LHCN-M2 (cell line): ENCODE results near the gene KCNT2. TPM values are rescaled to one million over a fixed set of nuclear protein-coding genes. Genes with fewer than 3 reads are reported as not detected.
A peak's percentile ranks its signal among the peaks of the same experiment; 100 is the strongest.
"Not testable (repeated sequence)": the region's sequence is repeated elsewhere in the genome, so short reads cannot be mapped to it uniquely, and the experiment has no call there.

Source experiments
- DNase-seq: peaks from one replicate; pipeline ENCODE4 v3.0.0-alpha.2; 2012; ENCODE audit warnings: low read depth
- total RNA-seq: library from RNA; depleted of rRNA; stranded (reverse); fragments of >200 nt; gene quantifications from 2 replicates; pipeline ENCODE4 v1.2.3, GENCODE V29; 2014

Gene KCNT2
- total RNA-seq, 1 experiment from 2014 or later = 0.92 TPM

DNA sequence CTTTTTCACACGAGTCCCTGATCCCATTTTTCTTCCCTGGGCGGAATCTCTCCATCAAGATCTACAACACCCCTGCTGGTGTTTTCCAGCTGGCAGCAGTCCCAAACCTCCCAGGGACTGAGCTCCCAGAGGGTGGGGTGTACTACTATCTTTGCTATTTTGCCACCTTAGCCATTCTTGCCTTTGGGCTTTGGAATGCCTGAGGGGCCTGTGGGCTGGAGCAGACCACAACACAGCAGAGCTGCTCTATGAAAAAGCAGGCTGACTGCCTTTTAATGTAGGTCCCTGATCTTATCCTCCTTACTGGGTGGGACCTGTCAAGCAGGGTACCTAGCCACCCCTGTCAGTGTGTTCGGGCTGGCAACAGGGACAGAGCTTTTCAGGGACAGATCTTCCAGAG lies 91.9 kb downstream of the KCNT2 start:
- no peak for DNase-seq

- DNase-seq = no peak
These were observed 92.3 kb downstream of the KCNT2 start for GRCh38 chr1:196515904-196516303.

DNA sequence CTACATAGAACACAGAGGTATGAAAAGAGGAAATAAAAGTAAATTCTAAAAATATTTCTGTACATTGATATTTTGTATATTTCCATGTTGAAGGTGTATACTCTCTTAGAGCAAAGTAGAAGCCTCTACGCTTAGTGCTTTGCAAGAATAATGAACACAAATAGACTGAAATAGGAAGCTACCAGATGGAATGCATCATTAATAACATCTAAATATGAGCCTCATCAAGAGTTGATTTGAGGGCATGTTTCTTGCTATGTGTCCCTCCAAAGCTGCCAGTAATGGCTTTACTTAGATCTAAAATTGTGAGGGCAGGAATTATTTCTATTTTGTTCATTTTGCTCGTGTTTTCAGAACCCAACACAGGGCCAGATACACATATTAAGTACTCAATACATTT lies 94.4 kb downstream of the KCNT2 start:
- no peak for DNase-seq

DNA sequence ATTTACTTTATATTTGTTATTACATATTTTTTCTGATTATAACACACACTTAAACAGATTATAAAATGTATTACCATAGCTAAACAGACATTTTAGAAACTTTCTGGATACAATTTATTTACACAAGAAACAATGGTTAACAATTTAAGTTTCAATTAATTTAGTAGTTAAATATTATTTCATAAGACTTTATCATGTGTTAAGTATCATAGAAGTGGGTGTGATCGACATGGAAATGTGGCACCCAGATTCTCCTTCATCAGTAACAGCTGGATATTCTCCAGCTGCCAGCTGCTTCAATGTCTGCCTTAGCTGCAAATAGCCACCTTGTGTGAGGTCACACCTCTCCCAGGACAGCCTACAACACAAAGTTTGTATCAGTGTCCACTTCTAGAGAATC lies 97.8 kb downstream of the KCNT2 start:
- no peak for DNase-seq

DNA sequence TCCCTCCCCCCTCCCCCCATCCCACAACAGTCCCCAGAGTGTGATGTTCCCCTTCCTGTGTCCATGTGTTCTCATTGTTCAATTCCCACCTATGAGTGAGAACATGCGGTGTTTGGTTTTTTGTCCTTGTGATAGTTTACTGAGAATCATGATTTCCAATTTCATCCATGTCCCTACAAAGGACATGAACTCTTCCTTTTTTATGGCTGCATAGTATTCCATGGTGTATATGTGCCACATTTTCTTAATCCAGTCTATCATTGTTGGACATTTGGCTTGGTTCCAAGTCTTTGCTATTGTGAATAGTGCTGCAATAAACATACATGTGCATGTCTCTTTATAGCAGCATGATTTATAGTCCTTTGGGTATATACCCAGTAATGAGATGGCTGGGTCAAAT lies 104.0 kb downstream of the KCNT2 start:
- DNase-seq = not testable (repeated sequence)

GRCh38 chr1:196502437-196502836 lies 105.8 kb downstream of the KCNT2 start:
- DNase-seq = no peak

- no peak for DNase-seq
These were observed 106.3 kb downstream of the KCNT2 start for GRCh38 chr1:196501760-196502428.

- no peak for DNase-seq
These were observed 110.4 kb downstream of the KCNT2 start for GRCh38 chr1:196497817-196498216.

DNA sequence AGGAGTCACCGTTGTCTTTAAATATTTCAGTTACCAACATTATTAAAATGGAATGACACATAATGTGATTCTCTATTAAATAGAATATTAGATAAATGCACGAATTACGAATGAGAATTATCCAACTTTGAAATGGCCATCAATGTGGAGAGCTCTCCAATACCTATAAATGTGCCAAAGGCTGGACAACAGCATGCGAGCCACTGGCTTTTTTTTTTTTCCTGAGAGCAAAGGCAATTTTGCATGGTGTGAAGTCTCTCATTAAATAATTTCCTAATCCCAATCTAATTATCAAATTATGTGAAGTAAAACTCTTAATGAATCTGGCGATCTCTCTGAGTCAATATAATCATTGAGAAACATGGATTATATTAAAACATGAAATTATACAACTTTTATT lies 113.5 kb downstream of the KCNT2 start:
- no peak for DNase-seq

- DNase-seq = no peak
These were observed 114.4 kb downstream of the KCNT2 start for GRCh38 chr1:196493881-196494280.

GRCh38 chr1:196488579-196488978 lies 119.7 kb downstream of the KCNT2 start:
- DNase-seq = no peak

- DNase-seq = no peak
These were observed 121.9 kb downstream of the KCNT2 start for GRCh38 chr1:196486346-196486745.

DNA sequence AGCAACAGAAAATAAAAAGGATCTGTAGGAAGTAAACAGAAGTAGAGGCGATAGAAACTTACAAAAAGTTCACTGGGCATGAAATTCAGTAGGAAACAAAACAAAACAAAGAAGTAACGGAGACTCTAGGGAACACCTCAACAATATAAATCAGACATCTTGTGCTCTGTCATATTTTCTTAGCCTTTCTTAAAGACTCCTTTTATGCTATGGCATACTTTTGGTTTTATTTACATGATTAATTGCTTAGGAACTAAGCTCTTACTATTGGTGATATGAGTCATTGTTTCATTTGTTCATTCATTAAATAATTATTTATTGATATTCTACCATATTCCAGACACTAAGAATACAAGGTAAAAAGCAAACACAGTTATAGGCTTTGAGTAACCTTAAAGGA lies 126.6 kb downstream of the KCNT2 start:
- no peak for DNase-seq

- peak; percentile 13 for DNase-seq
These were observed 131.0 kb downstream of the KCNT2 start for GRCh38 chr1:196477262-196477661.

- peak; percentile 13 for DNase-seq
These were observed 140.9 kb downstream of the KCNT2 start for GRCh38 chr1:196467230-196467925.

DNA sequence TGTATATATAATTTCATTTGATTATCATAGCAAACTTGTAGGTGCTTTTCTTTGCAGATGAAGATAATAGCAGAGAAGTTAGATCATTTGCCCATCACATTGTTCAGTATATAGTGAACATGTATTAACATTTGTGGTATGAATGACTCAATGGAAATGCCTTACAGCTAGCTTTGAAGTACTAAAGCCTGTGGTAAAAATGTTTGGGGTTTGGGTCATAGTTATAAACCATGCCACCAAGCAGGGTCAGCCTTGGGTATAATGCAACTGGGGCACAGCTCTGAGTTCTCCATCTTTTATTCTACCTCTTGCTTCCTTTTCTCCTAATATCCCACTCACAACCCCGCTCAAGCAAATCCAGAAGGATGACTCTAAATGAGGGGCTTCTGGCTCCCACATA lies 141.6 kb downstream of the KCNT2 start:
- DNase-seq = peak; percentile 84

DNA sequence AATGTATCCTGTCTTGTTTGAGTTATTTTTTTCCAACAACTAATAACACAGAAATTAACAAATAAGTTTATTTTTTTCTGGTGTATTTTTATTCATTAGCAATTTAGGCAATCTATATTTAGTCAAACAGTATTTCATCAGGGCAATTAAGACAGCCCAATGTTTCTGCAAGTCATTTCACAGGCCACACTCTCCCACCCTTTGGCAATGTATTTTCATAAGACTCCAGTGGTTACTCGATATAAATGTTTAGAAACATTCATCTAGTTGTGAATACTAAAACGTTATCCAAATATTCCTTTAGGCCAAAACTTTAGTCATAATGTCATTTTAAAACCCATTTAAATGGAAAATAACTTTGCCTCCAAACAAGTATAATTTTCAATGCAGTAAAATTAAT lies 142.1 kb downstream of the KCNT2 start:
- DNase-seq = peak; percentile 5

DNA sequence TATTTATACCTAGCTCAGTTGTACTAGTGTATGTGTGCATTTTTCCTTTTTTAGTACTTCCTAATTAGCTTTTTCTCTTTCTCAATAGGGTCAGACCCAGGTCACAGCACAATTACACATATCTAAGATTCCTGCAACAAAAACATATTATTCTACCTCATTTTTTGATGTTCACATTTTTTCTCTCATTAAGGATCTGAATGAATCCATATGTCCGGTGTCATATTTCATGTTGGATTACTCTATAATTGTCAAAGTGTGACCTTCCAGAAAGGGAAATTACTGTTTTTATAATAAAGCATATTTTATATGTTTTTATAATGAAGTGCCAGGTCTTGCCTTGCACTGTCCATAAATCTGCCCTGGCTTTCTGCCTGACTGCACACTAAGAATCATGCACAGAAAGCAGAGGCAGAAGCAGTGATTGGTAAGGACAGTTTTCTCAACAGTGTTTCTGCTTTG lies 143.7 kb downstream of the KCNT2 start:
- no peak for DNase-seq

DNA sequence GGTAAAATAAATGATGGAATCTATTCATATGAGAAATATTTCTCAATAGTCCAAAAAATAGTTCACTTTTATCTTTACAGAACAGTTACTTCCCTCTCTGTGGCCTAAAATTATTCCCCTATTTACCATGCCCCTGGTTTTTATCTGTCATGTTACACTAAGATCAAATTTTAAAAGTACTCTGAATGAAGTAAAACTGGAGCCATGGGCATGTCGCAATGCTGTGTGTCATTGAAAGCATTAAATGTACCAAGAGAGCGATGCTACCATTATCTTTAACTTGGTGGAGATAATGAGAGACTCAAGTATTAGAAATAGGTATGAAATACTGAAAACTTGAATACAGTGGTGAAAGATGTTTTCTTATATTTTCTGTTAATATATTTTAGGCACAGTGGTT lies 146.2 kb downstream of the KCNT2 start:
- peak; percentile 24 for DNase-seq

DNA sequence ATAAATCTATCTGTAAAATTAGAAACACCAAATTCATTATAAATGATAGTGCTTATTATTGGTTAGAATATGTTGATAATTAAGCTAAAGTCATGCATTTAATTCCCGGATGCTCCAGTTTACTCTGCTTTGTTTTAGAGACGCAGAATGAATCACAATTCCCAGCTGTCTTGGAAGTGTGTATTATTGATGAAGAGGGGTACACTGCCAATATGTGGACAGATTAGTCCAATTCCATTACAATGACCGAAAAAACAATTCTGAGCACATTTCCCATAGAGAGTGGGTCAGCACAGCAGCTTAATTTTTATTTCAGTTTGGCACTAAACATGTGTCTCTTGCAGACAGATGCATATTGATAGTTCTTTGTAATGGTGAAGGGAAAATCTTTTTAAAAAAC lies 146.7 kb downstream of the KCNT2 start:
- no peak for DNase-seq

GRCh38 chr1:196459383-196459782 lies 148.9 kb downstream of the KCNT2 start:
- DNase-seq = no peak

GRCh38 chr1:196454792-196455191 lies 153.4 kb downstream of the KCNT2 start:
- DNase-seq = no peak

GRCh38 chr1:196451103-196451502 lies 157.1 kb downstream of the KCNT2 start:
- no peak for DNase-seq
